Activated CD4-positive, CD25-positive, alpha-beta regulatory T cell treated with anti-CD3 and anti-CD28 coated beads, Interleukin-2, amount 50 U/mL, for 24 hours (primary cell): ENCODE measurements around the gene SPSB4.
A peak's percentile ranks its signal among the peaks of the same experiment; 100 is the strongest.
"Not testable (repeated sequence)": the region's sequence is repeated elsewhere in the genome, so short reads cannot be mapped to it uniquely, and the experiment has no call there.

Source experiments
- ATAC-seq, 2 donors: fragments of 150-1000 bp; cut with Tn5 transposase; one replicate each; pipeline ENCODE4 v1.10.0; 2021; ENCODE audit warnings: mild to moderate bottlenecking in 1 of 2, moderate library complexity in 1 of 2

SPSB4 gene

DNA sequence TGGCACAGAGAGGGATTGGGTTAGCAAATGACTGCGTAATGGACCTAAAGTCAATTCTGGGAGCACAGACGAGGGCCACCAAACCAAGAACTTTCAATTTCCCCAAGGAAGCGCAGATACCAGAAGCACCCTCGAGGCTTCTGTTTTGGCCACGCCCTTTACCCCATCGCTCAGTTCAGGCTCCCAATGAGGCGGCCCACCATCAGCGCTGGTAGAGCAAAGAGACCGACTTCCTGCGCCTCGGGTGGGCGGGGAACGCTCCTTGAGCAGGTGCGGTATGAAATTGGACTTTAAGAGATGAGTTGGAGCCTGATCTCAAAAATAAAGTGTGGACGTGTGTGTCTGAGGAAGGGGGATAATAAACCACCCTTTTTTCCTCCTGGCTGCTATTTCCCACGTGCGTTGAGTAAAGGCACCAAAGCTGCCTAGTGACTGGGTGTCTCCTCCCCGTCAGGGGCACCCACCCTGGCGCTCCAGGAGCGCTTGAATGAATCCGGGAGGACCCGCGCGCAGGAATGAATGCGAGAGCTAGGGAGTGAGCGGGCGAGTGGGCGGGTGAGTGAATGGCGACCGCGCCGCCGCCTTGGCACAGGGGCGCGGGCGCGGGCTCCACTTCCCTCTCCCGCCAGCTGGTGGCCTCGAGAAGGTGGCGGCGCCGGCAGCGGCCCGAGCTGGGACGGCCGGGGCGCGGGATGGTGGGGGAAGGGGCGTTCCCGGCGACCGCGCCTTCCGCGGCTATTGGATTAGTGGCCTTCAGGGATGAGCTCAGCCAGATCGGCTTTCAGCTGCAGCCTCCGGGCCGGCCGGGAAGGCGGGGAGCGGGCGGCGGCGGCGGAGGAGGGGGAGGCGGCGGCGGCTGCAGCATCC, at the start of gene SPSB4:
SPSB4 (plus strand) TSS at position 772 of the 867 bp plus-strand sequence. CDS start 14,758 bp downstream, outside the sequence.
- no peak for ATAC-seq

DNA sequence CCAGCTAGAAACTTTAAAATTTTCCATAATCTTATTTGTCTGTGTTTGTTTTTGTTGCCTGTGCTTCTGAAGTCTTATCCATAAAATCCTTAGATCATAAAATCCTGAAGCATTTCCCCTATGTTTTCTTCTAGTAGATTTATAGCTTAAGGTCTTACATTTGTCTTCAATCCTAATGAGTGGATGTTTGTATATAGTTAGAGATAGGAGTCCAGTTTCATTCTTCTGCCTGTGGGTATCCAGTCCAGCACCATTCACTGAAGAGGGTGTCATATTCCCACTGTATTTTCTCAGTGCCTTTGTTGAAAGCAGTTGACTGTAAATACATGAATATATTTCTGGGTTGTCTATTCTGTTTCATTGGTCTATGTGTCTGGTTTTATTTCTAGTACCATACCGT, 44.8 kb upstream of the SPSB4 start:
- no peak for ATAC-seq

DNA sequence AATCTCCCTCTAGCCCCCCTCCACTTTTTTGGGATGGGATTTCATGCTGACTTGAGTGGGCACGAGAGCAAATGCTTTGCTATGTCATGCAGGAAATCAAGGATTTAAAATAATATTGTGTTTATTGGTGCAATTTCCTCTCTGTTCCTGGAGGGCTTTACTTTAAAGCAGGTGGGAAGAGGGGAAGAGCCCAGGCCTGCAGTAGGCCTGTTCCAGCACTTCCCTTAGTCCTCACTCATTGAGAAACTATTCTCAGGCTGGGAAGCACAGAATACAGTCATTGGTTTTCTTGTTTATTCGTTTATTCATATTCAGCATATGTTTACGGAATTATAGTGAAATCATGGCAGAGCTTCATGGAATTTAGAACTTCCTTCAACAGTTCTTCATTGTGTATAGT, 41.7 kb upstream of the SPSB4 start:
- ATAC-seq: no peak

DNA sequence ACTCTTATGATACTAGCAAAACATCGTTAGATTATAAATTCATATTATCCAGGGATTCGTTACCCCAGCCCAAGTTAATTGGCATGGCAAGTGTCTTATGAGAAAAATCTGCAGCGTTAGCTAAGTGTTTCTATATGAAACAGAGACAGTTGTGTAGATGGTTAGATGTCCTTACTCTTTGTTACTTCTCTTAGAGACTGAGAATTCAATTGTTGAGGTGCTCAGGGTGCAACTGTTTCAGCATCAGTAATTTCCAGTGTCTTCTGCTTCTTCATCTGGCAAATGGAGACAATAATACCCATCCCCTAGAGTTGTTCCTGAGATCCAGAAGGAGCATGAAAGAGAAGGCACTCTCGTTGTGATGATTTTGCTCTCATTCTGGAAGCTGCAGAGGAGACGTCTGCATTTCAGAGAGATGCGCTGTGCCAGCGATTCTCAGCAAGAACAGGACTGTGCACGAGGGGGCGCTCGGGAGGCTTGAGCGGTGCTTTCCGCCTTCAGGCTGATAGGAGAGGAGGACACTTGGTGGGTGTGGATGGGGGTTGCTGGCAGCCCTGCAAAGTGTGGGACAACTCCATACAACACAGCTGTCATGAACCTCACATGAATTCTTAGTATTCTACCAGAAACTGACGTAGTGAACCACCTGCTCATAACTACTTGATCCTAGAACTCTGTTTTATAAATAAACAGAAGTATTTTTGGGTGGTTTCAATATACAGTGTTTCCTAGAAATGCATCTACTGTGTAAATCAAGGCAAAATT, 39.7 kb upstream of the SPSB4 start:
- ATAC-seq: peak; percentile 77 to 80

DNA sequence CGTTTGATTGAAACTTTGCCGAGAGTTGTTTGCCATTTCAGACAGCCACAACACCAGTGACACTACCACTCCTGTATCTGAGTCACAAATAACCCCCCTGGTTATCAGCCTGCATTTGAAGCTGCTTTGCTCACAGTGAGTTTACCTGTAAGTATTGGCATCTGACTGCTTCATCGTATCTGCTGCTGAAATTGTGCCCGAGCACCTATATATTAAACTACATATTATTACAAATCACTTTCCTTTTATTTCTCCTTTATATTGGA, 39.2 kb upstream of the SPSB4 start:
- peak in 1 of 2 donors; percentile 53 for ATAC-seq

DNA sequence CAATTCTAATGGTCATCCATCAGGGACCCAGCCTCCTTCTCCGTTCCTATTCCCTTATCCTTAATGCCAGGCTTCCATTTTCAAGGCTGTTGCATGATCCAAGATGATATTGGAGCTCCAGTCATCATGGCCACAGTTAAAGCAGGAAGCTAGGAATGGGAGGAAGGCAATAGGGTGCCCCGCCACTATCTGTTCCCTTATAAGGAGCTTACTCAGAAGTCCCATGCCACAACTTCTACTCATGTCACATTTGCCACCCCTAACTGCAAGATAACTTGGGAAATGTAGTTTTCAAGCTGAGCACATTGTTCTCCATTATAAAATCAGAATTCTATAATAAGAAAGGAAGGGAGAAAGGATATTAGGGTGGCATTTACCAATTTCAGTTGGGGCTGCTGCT, 38.6 kb upstream of the SPSB4 start:
- ATAC-seq: no peak

DNA sequence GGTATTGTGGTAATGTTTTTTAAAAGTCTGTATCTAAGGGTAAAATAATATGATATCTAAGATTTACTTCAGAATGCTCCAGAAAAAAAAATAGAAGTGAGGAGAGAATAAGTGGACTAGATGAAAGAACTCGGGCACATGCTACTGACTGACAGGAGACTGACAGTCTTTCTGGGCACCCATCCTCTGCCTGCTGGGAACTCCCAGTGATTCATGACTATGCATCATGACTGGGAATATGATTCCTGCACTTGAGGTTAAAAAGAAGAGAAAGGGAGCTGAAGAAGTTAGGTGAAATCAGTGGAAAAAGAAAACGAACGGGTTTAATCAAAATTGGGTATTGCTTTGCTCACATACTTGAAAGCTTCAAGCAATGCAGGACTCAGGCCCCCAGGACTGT, 35.7 kb upstream of the SPSB4 start:
- ATAC-seq: no peak

DNA sequence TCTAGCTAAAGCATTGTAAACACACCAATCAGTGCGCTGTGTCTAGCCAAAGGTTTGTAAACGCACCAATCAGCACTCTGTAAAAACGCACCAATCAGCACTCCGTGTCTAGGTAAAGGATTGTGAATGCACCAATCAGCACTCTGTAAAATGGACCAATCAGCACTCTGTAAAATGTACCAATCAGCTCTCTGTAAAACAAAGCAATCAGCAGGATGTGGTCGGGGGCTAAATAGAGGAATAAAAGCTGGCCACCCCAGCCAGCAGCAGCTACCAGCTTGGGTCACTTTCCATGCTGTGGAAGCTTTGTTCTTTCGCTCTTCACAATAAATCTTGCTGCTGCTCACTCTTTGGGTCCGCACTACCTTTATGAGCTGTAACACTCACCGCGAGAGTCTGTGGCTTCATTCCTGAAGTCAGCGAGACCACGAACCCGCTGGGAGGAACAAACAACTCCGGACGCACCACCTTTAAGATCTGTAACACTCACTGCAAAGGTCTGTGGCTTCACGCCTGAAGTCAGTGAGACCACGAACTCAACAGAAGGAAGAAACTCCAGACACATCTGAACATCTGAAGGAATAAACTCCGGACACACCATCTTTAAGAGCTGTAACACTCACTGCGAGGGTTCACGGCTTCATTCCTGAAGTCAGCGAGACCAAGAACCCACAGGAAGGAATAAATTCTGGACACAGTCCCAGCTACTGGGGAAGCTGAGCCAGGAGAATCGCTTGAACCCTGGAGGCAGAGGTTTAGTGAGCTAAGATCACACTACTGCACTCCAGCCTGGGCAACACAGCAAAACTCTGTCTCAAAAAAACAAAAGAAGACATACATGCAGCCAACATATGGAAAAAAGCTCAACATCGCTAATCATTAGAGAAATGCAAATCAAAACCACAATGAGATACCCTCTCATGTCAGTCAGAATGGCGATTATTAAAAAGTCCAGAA, 33.5 kb upstream of the SPSB4 start:
- ATAC-seq: not testable (repeated sequence)

DNA sequence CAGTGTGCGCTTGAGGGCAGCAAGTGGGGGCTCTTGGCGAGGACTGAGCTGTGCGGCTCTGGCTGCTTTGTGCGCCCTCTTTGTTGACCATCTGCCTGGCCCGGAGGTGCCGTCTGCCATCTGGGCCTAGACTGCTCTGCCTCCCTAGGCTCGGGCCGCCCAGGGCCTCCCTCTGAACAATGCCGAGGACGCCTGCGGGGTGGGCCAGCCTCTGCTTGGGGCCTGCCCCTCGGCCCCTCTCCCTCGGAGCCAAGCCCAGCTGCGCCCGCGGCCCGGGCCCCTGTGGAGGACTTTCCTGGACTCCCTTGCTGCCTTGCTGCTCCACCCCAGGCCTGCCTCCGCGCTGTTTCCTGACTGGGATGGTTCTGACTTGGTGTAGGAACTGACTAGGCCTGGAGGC, 31.9 kb upstream of the SPSB4 start:
- no peak for ATAC-seq

DNA sequence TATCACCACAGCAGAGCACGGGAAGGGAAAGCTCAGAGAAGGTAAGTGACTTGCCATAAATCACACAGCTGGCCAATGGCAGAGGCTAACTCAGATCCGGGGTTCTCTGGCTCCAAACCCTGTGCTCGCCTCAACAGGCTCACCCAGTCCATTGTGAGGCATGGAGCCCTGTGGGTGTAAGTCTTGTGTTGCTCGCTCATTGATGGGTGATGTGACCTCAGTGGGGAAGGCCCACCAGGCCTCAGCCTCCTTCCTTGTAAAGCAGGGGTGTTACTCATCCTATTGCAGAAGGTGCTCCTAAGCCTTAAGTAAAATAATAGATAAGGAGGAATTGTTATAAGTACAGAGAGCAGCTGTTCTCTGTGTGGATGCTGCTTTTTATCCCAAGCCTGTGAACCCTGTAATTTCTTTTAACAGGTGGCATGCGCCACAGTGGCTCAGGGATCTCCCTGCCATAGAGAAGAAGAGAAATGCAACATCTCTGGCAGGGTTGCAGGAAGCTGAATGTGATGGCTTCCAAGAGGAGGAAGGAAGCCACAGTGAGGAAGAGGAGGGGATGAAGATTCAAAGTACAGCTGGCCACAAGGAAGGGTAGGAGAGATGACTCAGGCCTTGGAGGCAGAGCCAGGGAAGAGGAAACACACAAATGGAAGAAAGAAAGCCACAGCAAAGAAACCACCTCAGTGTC, 30.9 kb upstream of the SPSB4 start:
- ATAC-seq: no peak

DNA sequence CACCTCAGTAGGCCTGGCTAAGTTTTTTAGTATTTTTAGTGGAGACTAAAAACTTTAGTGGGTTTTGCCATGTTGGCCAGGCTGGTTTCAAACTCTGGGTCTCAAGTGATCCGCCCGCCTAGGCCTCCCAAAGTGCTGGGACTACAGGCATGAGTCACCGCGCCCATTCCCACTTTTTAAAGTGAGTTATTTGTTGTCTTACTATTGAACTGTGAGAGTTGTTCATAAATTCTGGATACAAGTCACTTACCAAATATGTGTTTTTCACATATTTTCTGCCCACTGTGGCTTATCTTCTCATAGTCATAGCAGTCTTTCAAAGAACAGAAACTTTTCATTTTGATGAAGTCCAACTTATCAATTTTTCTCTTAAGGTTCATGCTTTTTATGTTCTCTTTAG, 29.9 kb upstream of the SPSB4 start:
- no peak for ATAC-seq

DNA sequence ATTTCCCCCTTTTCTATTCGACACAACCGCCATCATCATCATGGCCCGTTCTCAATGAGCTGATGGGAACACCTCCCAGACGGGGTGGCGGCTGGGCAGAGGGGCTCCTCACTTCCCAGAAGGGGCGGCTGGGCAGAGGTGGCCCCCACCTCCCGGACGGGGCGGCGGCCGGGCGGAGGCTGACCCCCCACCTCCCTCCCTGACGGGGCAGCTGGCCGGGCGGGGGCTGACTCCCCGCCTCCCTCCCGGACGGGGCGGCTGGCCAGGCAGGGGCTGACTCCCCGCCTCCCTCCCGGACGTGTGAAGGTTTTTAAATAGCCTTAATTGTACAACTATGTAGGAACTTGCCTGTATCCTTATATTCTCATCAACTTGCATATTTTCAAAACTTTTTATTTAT, 20.9 kb upstream of the SPSB4 start:
- ATAC-seq: no peak

DNA sequence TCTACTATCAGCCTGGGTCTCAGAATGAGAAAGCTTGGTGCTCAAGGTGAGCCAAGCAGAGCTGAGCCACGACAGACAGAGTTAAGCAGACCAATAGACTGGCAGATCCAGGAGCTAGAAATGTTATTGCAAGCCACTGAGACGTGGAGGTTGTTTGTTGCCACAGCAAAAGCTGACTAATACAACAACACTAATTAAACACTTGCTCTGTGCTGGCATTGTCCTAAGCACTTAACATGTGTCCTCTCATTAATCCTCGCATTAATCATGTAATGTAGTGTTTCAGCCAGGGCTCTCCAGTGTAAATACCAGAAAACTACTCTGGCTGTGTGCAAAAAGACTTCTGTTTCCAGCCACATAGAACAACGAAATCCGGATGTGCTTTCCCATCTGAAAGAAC, 11.6 kb upstream of the SPSB4 start:
- ATAC-seq: no peak

DNA sequence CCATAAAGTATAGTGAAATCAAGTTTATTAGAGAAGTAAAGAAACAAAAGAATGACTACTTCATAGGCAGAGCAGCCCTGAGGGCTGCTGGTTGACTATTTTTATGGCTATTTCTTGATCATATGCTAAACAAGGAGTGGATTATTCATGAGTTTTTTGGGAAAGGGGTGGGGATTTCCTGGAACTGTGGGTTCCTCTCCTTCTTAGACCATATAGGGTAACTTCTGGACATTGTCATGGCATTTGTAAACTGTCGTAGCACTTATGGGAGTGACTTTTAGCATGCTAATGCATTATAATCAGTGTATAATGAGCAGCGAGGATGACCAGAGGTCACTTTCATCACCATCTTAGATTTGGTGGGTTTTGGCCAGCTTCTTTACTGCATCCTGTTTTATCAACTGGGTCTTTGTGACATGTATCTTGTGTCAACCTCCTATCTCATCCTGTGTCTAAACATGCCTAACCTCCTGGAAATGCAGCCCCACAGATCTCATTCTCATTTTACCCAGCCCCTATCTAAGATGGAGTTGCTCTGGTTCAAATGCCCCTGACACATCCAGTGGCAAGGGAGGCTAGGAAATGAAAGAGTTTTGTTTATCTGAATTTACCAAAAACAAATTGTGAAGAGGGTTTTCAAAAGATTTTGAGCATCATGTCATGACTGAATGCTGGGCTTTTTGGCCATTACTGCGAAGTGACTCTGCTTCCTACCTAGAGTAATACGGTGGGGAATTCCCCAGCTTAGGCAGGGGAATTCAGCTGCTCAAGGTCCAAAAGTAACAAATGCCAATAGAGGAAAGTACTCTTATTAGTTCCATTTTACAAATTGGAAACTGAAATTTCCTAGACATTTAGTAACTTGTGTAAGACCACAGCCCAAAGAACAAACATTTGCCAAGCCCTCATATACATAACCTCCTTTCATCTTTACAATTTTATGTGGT, 6.2 kb upstream of the SPSB4 start:
- no peak for ATAC-seq

DNA sequence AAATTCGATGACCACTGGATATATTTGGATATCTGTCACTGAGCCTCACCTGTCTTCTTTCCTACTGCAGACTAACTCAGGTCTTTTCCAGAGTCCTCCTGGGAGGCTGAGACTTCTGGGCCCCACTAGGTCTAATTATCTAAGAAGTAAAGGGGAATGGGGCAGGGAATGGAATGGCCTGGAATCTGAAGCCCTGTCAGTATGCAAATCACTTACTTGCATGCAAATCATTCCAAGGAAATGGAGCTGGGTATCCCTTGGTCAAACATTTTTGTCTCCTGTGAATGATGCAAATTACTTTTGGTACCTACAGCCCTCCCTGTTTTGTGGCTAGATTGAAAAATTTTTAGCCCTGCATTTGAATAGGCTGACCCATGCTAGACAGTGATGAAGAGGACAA, 5.3 kb upstream of the SPSB4 start:
- ATAC-seq: no peak

DNA sequence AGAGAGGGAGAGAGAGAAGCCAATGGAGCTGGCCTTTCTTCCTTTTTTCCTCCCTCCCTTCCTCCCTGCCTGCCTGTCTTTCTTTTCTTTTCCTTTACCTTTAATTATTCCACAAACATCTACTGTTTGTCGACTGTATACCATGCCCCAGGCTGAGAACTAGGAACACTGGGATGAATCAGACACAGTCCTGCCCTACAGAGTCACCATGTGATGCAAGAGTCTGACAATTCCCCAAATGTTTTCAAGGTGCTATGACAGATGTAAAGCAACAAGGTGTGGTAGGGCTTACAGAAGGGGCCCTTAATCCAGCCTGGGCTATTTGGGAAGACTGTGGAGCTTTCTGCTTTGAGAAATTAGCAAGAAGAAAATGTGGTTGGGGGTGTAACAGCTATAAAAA, 4.0 kb upstream of the SPSB4 start:
- no peak for ATAC-seq

DNA sequence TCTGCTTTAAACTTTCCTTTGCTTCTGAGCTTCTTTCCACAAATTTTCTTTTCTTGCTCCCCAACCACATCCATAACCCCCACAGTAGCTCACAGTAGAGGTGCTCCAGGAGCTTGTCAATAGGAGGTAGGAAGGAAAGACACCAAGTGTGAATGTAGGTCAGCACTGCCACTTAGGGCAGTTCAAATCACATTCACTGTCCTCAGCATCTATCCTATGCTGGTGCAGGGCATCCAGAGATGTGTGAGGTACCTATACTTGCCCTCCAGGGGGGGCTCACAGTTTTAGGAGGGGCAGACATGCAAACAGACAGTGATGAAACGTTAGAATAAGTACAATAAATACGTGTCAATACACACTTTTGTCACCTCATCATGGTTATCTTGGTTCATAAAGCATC, 1.5 kb upstream of the SPSB4 start:
- no peak for ATAC-seq

DNA sequence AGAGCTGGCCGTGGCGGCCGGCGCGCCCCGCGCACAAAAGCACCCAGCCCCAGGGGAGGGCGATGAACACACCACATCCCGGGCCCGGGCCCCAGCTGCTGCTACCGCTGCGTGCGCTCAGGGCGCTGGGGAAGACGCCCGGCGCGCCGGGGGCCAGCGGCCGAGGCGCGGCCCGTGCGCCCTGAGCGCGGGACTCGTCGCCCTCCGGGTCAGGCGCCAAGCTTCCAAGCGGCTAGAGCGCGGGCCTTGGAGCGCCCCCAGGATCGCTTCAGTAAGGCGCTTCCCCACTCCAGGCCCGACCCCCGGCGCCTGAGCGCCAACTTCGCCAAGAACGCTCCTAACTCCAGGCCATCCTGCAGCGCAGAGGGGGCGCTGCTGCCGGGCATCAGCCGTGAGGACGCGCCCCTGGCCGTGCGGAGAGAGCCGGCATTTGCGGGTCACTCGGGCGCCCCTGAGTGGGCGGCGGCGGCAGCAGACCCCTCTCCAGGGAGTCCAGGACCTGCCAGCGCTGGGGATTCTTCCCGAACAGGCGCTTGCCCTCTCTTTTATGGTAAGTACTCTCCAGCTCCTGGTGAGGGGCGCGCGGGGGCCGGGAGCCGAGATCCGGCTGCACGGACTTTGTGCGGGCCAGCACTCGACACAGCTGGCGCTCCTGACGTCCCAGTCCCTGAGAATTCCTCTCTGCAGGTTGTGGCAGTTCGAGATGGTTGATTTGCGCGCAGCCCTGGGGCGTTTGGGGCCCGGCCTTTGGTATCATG, 475 bp downstream of the SPSB4 start:
- ATAC-seq: no peak

DNA sequence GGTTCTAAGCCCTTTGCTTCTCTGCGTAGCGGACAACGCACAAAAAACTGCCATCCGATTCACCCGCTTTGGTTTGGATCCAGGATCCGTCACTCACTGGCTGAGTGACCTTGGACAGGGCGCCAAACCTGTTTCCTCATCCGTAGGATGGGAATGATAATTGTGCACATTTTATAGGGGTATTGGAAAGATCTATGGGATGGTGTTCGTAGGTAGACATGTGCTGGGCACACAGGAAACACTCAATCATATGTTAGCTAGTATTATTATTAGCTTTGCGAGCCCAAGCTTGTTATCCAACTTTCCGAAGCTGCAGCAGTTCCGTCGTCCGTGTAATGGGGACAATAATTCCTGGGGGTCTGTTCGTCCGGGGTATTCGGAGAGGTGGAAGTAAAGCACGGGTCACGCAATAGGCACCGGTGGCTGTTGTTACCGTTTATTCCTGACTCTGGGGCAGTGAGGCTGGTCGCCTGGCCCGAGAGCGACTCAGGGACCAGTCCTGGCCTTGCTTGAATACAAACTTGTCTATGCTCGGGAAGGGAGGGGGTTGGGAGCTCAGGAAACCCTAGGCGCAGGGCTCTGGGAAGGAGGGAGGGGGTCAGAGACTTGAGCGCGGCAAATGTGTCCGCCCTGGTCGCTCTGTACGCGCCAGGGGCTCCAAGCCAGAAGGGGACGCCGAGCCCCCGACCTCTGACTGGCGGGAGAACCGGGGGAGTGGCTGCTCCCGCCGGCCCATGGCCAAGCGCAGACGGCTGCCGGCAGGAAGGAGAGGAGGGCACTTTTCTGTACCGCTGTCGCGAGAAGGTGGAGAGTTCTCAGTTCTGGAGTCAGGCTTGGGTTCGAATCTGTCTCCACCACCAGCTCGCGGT, 1.3 kb downstream of the SPSB4 start:
- no peak for ATAC-seq

DNA sequence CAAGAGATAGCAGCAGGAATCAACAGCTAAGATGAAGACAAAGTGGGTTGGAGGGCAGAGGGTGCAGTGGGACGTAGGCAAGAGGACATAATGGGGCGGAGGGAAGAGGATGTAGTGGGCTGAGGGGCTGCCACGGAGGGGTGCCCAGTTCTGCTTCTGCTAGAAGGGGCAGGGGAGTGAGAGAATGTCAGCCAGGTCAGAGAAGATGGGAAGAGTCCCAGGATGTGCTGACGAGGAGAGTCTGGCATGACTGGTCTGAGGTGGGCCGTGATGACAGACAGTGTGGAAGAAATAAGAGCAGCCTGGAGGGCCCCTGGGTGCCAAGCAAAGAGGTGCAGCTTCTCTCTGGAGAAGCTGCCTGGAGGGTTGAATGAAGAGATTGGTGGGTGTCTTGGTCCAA, 4.0 kb downstream of the SPSB4 start:
- ATAC-seq: no peak
